Liver (tissue), 9 donors: ENCODE measurements around the gene ATXN10. TPM values are rescaled to one million over a fixed set of nuclear protein-coding genes. Genes with fewer than 3 reads are reported as not detected.

Source experiments
- DNase-seq: peaks from one replicate; pipeline ENCODE4 v3.0.0-alpha.2; 2017; ENCODE audit warnings: low spot score
- H3K27ac ChIP-seq, 2 donors: one replicate each; pipeline ENCODE4 v1.7.0; 2013; ENCODE audit warnings: inconsistent platforms in 2 of 2, low read length in 2 of 2, control low read depth in 1 of 2, low read depth in 1 of 2, mild to moderate bottlenecking in 1 of 2
- H3K27me3 ChIP-seq, 4 donors: one replicate each; pipeline versions ENCODE4 v1.6.1 to v1.7.0; 2013; ENCODE audit warnings: low read length in 3 of 4, inconsistent platforms in 1 of 4, mild to moderate bottlenecking in 1 of 4, moderate library complexity in 1 of 4; ENCODE audit not compliant: control insufficient read depth in 4 of 4, insufficient read depth in 4 of 4
- H3K36me3 ChIP-seq, 4 donors: one replicate each; pipeline versions ENCODE4 v1.6.1 to v1.7.0; 2013; ENCODE audit warnings: low read length in 3 of 4, mild to moderate bottlenecking in 3 of 4, low read depth in 1 of 4, moderate library complexity in 1 of 4; ENCODE audit not compliant: control insufficient read depth in 4 of 4, insufficient read depth in 3 of 4
- H3K4me1 ChIP-seq, 4 donors: one replicate each; pipeline versions ENCODE4 v1.6.1 to v1.7.0; 2013; ENCODE audit warnings: low read length in 3 of 4, mild to moderate bottlenecking in 3 of 4, moderate library complexity in 1 of 4; ENCODE audit not compliant: control insufficient read depth in 4 of 4, insufficient read depth in 4 of 4
- H3K4me3 ChIP-seq, 3 donors: one replicate each; pipeline versions ENCODE4 v1.6.1 to v1.7.0; 2013; ENCODE audit warnings: low read length in 3 of 3, control low read depth in 1 of 3, low read depth in 1 of 3, mild to moderate bottlenecking in 1 of 3
- H3K9ac ChIP-seq, 2 donors: one replicate each; pipeline ENCODE4 v1.7.0; 2013; ENCODE audit warnings: low read length in 2 of 2, mild to moderate bottlenecking in 2 of 2, moderate library complexity in 2 of 2, control low read depth in 1 of 2, low read depth in 1 of 2
- H3K9me3 ChIP-seq, 4 donors: one replicate each; pipeline versions ENCODE4 v1.6.1 to v1.7.0; 2013; ENCODE audit warnings: low read length in 3 of 4; ENCODE audit not compliant: control insufficient read depth in 4 of 4
- ATF3 ChIP-seq: IDR thresholded peaks from 2 replicates; pipeline ENCODE4 v1.6.1; 2016; ENCODE audit warnings: antibody characterized with exemption
- EGR1 ChIP-seq, 2 donors: IDR thresholded peaks; 2 replicates each; pipeline ENCODE4 v1.6.1; 2016 to 2018; ENCODE audit warnings: antibody characterized with exemption in 2 of 2, low read depth in 2 of 2
- FOXA1 ChIP-seq: IDR thresholded peaks from 2 replicates; pipeline ENCODE4 v1.6.1; 2016; ENCODE audit warnings: antibody characterized with exemption
- FOXA2 ChIP-seq: IDR thresholded peaks from 2 replicates; pipeline ENCODE4 v1.6.1; 2016; ENCODE audit warnings: antibody characterized with exemption
- HNF4A ChIP-seq, 2 donors: conservative IDR thresholded peaks; 2 replicates each; pipeline ENCODE4 v1.6.1; 2016; ENCODE audit warnings: antibody characterized with exemption in 2 of 2, mild to moderate bottlenecking in 2 of 2
- HNF4G ChIP-seq: IDR thresholded peaks from 2 replicates; pipeline ENCODE4 v1.6.1; 2016; ENCODE audit warnings: antibody characterized with exemption
- JUND ChIP-seq, 2 donors: IDR thresholded peaks; 2 replicates each; pipeline ENCODE4 v1.6.1; 2016; ENCODE audit warnings: antibody characterized with exemption in 2 of 2
- NR2F2 ChIP-seq: IDR thresholded peaks from 2 replicates; pipeline ENCODE4 v1.6.1; 2016; ENCODE audit warnings: antibody characterized with exemption
- RXRA ChIP-seq, 2 donors: IDR thresholded peaks; 2 replicates each; pipeline ENCODE4 v1.6.1; 2017 to 2018; ENCODE audit warnings: antibody characterized with exemption in 2 of 2, mild to moderate bottlenecking in 1 of 2
- WGBS: extraction: QIAGEN DNeasy Blood & Tissue Kit; methylation state at CpG from one replicate; pipeline ENCODE4 v1.1.7; 2013; 5-methylcytosine and 5-hydroxymethylcytosine counted together
- polyA plus RNA-seq, 2 donors: library from polyadenylated mRNA; stranded (reverse) in 1 of 2; unstranded in 1 of 2; fragments of 200-250 nt in 1 of 2; fragments of >200 nt in 1 of 2; fragmentation: Nextera tagmentation in 1 of 2; extraction: Ambion mirVana in 1 of 2; gene quantifications; one replicate each; pipeline versions ENCODE4 v1.2.1 to v1.2.3, GENCODE V29; 2013 to 2015
- total RNA-seq, 2 donors: library from RNA; depleted of rRNA; stranded (reverse); fragments of >200 nt; gene quantifications; one replicate each; pipeline ENCODE4 v1.2.3, GENCODE V29; 2014
- TF ChIP-seq, protein P1 (sequence below): fragments of 150-350 bp; IDR thresholded peaks from 2 replicates; pipeline ENCODE4 v1.5.1; 2017; ENCODE audit warnings: improper control_type of control experiment, low read depth, low read length; ENCODE audit not compliant: missing input control
- TF ChIP-seq, protein P2 (sequence below): IDR thresholded peaks from 2 replicates; pipeline ENCODE4 v1.6.1; 2016; ENCODE audit warnings: antibody characterized with exemption
- TF ChIP-seq, protein P3 (sequence below): IDR thresholded peaks from 2 replicates; pipeline ENCODE4 v1.6.1; 2016; ENCODE audit warnings: antibody characterized with exemption, mild to moderate bottlenecking
- donor health status: healthy.
- donor health status: healthy.
- donor health status: healthy.
- donor health status: healthy.
- donor health status: healthy.

The ATXN10 gene
- total and polyA plus RNA-seq, 4 donors: 34.9 to 100 (median 69.7) TPM

DNA sequence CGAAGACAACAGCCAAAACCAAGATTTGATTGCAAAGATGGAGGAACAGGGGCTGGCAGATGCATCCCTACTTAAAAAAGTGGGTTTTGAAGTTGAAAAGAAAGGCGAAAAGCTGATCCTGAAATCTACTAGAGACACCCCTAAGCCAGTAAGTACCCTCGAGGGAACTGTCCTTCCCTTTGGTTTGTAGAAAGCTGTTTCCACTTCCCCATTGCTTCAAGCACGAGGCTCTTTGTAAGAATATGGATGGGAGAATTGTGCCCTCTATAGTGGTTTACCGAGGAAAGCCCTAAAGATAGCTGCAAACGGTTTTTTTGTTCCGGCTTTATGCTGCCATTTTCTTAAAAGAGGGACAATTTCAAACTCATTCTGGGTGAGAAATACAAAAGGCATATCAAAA, 171.4 kb downstream of the ATXN10 start:
- Histone ChIP-seq H3K9me3 (no peaks in the 10 kb centered on the region), H3K4me1 (no peaks in the 10 kb centered on the region), H3K36me3 (peaks cover 4 to 26% (median 16%) of the 10 kb centered on the region in 4 donors), H3K27me3 (no peaks in the 10 kb centered on the region), H3K4me3 (no peak overlapping the region), H3K9ac (no peak overlapping the region), H3K27ac (no peak overlapping the region)
- TF ChIP-seq HNF4A (conservative IDR thresholded peaks at IDR 0.05) (no peak), EGR1 (IDR thresholded peaks at IDR 0.05; ENCODE audit: low read depth in 2 of 2) (no peak), FOXA1 (no peak), HNF4G (no peak), JUND (IDR thresholded peaks at IDR 0.05) (no peak), RXRA (IDR thresholded peaks at IDR 0.05) (no peak)
- TF ChIP-seq, protein P1, sequence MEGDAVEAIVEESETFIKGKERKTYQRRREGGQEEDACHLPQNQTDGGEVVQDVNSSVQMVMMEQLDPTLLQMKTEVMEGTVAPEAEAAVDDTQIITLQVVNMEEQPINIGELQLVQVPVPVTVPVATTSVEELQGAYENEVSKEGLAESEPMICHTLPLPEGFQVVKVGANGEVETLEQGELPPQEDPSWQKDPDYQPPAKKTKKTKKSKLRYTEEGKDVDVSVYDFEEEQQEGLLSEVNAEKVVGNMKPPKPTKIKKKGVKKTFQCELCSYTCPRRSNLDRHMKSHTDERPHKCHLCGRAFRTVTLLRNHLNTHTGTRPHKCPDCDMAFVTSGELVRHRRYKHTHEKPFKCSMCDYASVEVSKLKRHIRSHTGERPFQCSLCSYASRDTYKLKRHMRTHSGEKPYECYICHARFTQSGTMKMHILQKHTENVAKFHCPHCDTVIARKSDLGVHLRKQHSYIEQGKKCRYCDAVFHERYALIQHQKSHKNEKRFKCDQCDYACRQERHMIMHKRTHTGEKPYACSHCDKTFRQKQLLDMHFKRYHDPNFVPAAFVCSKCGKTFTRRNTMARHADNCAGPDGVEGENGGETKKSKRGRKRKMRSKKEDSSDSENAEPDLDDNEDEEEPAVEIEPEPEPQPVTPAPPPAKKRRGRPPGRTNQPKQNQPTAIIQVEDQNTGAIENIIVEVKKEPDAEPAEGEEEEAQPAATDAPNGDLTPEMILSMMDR: no peak
- WGBS: 84% methylated on average over 7 of the region's 7 CpGs
- no peak for DNase-seq

DNA sequence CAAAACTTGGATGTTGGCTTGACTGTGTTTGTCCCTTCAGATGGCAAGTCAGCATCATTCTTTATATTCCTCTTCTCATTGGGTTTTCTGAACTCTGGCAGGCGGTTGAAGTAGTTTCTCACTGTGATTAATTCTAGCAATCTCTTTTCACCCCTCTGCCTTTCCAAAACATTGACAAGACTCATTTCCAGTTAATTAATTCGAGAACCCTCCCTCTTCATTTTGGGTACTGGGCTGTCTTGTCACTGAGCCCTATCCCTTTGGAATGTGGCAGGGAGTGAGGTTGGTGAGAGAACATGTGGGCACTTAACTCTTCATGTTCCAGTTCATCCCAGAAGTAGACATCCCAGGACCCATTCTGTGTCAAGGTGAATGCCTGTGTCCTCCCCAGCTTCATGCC, 172.4 kb downstream of the ATXN10 start:
- Histone ChIP-seq H3K36me3 (peaks cover 4 to 32% (median 17%) of the 10 kb centered on the region in 4 donors), H3K27ac (no peak overlapping the region)

More for the DNA sequence above, 172.4 kb downstream of the ATXN10 start:
- Histone ChIP-seq H3K27me3 (no peaks in the 10 kb centered on the region), H3K9me3 (no peaks in the 10 kb centered on the region), H3K4me3 (no peak overlapping the region), H3K4me1 (no peaks in the 10 kb centered on the region), H3K9ac (no peak overlapping the region)
- TF ChIP-seq EGR1 (IDR thresholded peaks at IDR 0.05; ENCODE audit: low read depth in 2 of 2) (no peak), FOXA2 (no peak), NR2F2 (no peak), HNF4G (no peak), ATF3 (no peak), HNF4A (conservative IDR thresholded peaks at IDR 0.05) (no peak)
- TF ChIP-seq, protein P2, sequence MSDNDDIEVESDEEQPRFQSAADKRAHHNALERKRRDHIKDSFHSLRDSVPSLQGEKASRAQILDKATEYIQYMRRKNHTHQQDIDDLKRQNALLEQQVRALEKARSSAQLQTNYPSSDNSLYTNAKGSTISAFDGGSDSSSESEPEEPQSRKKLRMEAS: no peak
- TF ChIP-seq, protein P3, sequence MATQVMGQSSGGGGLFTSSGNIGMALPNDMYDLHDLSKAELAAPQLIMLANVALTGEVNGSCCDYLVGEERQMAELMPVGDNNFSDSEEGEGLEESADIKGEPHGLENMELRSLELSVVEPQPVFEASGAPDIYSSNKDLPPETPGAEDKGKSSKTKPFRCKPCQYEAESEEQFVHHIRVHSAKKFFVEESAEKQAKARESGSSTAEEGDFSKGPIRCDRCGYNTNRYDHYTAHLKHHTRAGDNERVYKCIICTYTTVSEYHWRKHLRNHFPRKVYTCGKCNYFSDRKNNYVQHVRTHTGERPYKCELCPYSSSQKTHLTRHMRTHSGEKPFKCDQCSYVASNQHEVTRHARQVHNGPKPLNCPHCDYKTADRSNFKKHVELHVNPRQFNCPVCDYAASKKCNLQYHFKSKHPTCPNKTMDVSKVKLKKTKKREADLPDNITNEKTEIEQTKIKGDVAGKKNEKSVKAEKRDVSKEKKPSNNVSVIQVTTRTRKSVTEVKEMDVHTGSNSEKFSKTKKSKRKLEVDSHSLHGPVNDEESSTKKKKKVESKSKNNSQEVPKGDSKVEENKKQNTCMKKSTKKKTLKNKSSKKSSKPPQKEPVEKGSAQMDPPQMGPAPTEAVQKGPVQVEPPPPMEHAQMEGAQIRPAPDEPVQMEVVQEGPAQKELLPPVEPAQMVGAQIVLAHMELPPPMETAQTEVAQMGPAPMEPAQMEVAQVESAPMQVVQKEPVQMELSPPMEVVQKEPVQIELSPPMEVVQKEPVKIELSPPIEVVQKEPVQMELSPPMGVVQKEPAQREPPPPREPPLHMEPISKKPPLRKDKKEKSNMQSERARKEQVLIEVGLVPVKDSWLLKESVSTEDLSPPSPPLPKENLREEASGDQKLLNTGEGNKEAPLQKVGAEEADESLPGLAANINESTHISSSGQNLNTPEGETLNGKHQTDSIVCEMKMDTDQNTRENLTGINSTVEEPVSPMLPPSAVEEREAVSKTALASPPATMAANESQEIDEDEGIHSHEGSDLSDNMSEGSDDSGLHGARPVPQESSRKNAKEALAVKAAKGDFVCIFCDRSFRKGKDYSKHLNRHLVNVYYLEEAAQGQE: no peak
- TF ChIP-seq, protein P1: no peak
- WGBS: 93% methylated on average over 2 of the region's 2 CpGs
- DNase-seq: no peak
